GM23338 (cell line): ENCODE results near the gene OR5M10. TPM values are rescaled to one million over a fixed set of nuclear protein-coding genes. Genes with fewer than 3 reads are reported as not detected.

ENCODE experiments used
- ATAC-seq: fragments of 200-7000 bp; cut with Tn5 transposase; 3 replicates; pipeline ENCODE4 v1.9.1; 2020
- DNase-seq: peaks from one replicate; pipeline ENCODE4 v3.0.0-alpha.2; 2015; ENCODE audit warnings: low spot score
- H2AFZ ChIP-seq: fragments of 200-600 bp; sonication (generic); 2 replicates; pipeline ENCODE4 v1.8.0; 2016; ENCODE audit warnings: antibody characterized with exemption, mild to moderate bottlenecking, moderate library complexity
- H3F3A ChIP-seq: fragments of 200-600 bp; sonication (generic); replicated peaks from 2 replicates; pipeline ENCODE4 v1.8.0; 2017; ENCODE audit warnings: antibody characterized with exemption, mixed run types, low read depth
- H3K27ac ChIP-seq: fragments of 200-600 bp; sonication (generic); 2 replicates; pipeline ENCODE4 v1.6.1; 2016; ENCODE audit warnings: low read depth
- H3K27me3 ChIP-seq: fragments of 200-600 bp; sonication (generic); 2 replicates; pipeline ENCODE4 v1.8.0; 2016; ENCODE audit warnings: mild to moderate bottlenecking, mixed run types, moderate library complexity; ENCODE audit not compliant: insufficient read depth
- H3K36me3 ChIP-seq: fragments of 200-600 bp; sonication (generic); 2 replicates; pipeline ENCODE4 v1.8.0; 2016; ENCODE audit warnings: mild to moderate bottlenecking; ENCODE audit not compliant: insufficient read depth
- H3K4me1 ChIP-seq: fragments of 200-600 bp; sonication (generic); 2 replicates; pipeline ENCODE4 v1.8.0; 2016; ENCODE audit warnings: mild to moderate bottlenecking, moderate library complexity; ENCODE audit not compliant: insufficient read depth
- H3K4me2 ChIP-seq: fragments of 200-600 bp; sonication (generic); 2 replicates; pipeline ENCODE4 v1.7.1; 2017; ENCODE audit warnings: mixed run types
- H3K4me3 ChIP-seq: fragments of 200-600 bp; sonication (generic); 2 replicates; pipeline ENCODE4 v1.6.1; 2016; ENCODE audit warnings: mixed run types
- H3K79me2 ChIP-seq: fragments of 200-600 bp; sonication (generic); replicated peaks from 2 replicates; pipeline ENCODE4 v1.8.0; 2017; ENCODE audit warnings: mild to moderate bottlenecking; ENCODE audit not compliant: insufficient read depth
- H3K9me2 ChIP-seq: fragments of 200-600 bp; sonication (generic); 2 replicates; pipeline ENCODE4 v1.8.0; 2017; ENCODE audit not compliant: insufficient read depth
- H4K20me1 ChIP-seq: fragments of 200-600 bp; sonication (generic); replicated peaks from 2 replicates; pipeline ENCODE4 v1.8.0; 2017; ENCODE audit warnings: mild to moderate bottlenecking; ENCODE audit not compliant: insufficient read depth
- H3K27ac Mint-ChIP-seq: 2 replicates; pipeline ENCODE4 v1.8.0; 2020; ENCODE audit warnings: inconsistent platforms, mild to moderate bottlenecking, moderate library complexity, mixed read lengths
- H3K27me3 Mint-ChIP-seq: 3 replicates; pipeline ENCODE4 v1.8.0; 2022; ENCODE audit warnings: low read depth, mild to moderate bottlenecking, moderate library complexity, mixed read lengths, inconsistent platforms; ENCODE audit not compliant: insufficient read depth, poor library complexity
- H3K36me3 Mint-ChIP-seq: 3 replicates; pipeline ENCODE4 v1.8.0; 2021; ENCODE audit warnings: low read depth, mild to moderate bottlenecking, inconsistent platforms, moderate library complexity, mixed read lengths
- H3K4me1 Mint-ChIP-seq: 3 replicates; pipeline ENCODE4 v1.8.0; 2020; ENCODE audit warnings: mild to moderate bottlenecking, inconsistent platforms, mixed read lengths
- H3K4me3 Mint-ChIP-seq: 3 replicates; pipeline ENCODE4 v1.8.0; 2021; ENCODE audit warnings: moderate library complexity, mild to moderate bottlenecking, inconsistent platforms, mixed read lengths
- H3K9me3 Mint-ChIP-seq: 3 replicates; pipeline ENCODE4 v1.8.0; 2020; ENCODE audit warnings: moderate library complexity, mild to moderate bottlenecking, inconsistent platforms, mixed read lengths
- CREB1 ChIP-seq: fragments of 250-450 bp; sonication (Bioruptor Pico); IDR thresholded peaks from 2 replicates; pipeline ENCODE4 v1.5.0; 2020; ENCODE audit warnings: low read depth, mild to moderate bottlenecking, moderate library complexity
- CTCF ChIP-seq, 2 experiments: fragments of 200-600 bp in 1 of 2; sonication (generic) in 1 of 2; conservative IDR thresholded peaks; 2 replicates each; pipeline versions ENCODE4 v1.5.1 to v1.6.1; 2016 to 2017; ENCODE audit warnings: antibody characterized with exemption in 2 of 2, low read depth in 2 of 2, mild to moderate bottlenecking in 2 of 2, moderate library complexity in 1 of 2
- ETS1 ChIP-seq: IDR thresholded peaks from 2 replicates; pipeline ENCODE4 v1.6.1; 2016; ENCODE audit warnings: antibody characterized with exemption
- EZH2 ChIP-seq: fragments of 200-600 bp; sonication (generic); IDR thresholded peaks from one replicate; pipeline ENCODE4 v1.8.0; 2017; ENCODE audit warnings: antibody characterized with exemption, mild to moderate bottlenecking, low read depth; ENCODE audit not compliant: unreplicated experiment
- EZH2phosphoT487 ChIP-seq: fragments of 200-600 bp; sonication (generic); IDR thresholded peaks from one replicate; pipeline ENCODE4 v1.8.1; 2018; ENCODE audit warnings: antibody characterized with exemption; ENCODE audit not compliant: unreplicated experiment
- JUNB ChIP-seq: IDR thresholded peaks from one replicate; pipeline ENCODE4 v1.6.1; 2016; ENCODE audit warnings: antibody characterized with exemption; ENCODE audit not compliant: unreplicated experiment
- NANOG ChIP-seq: IDR thresholded peaks from 2 replicates; pipeline ENCODE4 v1.6.1; 2016; ENCODE audit warnings: antibody characterized with exemption, borderline replicate concordance
- POLR2AphosphoS5 ChIP-seq: IDR thresholded peaks from 2 replicates; pipeline ENCODE4 v1.6.1; 2016; ENCODE audit warnings: antibody characterized with exemption, low read depth
- REST ChIP-seq: IDR thresholded peaks from one replicate; pipeline ENCODE4 v1.6.1; 2018; ENCODE audit warnings: antibody characterized with exemption; ENCODE audit not compliant: unreplicated experiment
- STAT1 ChIP-seq: IDR thresholded peaks from one replicate; pipeline ENCODE4 v1.6.1; 2016; ENCODE audit warnings: antibody characterized with exemption; ENCODE audit not compliant: unreplicated experiment
- ZNF114 ChIP-seq: fragments of 250-450 bp; sonication (Bioruptor Pico); IDR thresholded peaks from 2 replicates; pipeline ENCODE4 v1.5.0; 2020; ENCODE audit warnings: mild to moderate bottlenecking, moderate library complexity
- ZNF331 ChIP-seq: fragments of 250-450 bp; sonication (Bioruptor Pico); IDR thresholded peaks from 2 replicates; pipeline ENCODE4 v1.5.0; 2020; ENCODE audit warnings: low read depth, mild to moderate bottlenecking, moderate library complexity
- ZNF462 ChIP-seq: fragments of 250-450 bp; sonication (Bioruptor Pico); IDR thresholded peaks from 2 replicates; pipeline ENCODE4 v1.5.0; 2020; ENCODE audit warnings: mild to moderate bottlenecking, moderate library complexity
- long read RNA-seq: library from polyadenylated mRNA; unstranded; transcript quantifications from one replicate; pipeline ENCODE4 v2.0.0, GENCODE V29; 2020; ENCODE audit not compliant: unreplicated experiment
- polyA plus RNA-seq: library from polyadenylated mRNA; unstranded; fragments of >200 nt; fragmentation: Nextera tagmentation; extraction: Ambion mirVana; gene quantifications from 2 replicates; pipeline ENCODE4 v1.2.1, GENCODE V29; 2016
- total RNA-seq: library from RNA; depleted of rRNA; stranded (reverse); fragments of >200 nt; shearing (Covaris generic); gene quantifications from 2 replicates; pipeline ENCODE4 v1.2.3, GENCODE V29; 2014; rRNA removed

The OR5M10 gene
- total RNA-seq (not detected in 2 replicates), polyA plus RNA-seq (not detected in 2 replicates)
- long read RNA-seq: 0 reads

GRCh38 chr11:56577621-56578020, at the start of gene OR5M10:
TSS of gene OR5M10 (minus strand) at chr11:56577721. CDS start at chr11:56577721, 0 bp downstream.
- H3K4me3 Mint-ChIP-seq: no peak within 1 kb of the TSS
- Histone ChIP-seq H3K27ac (no peak within 1 kb of the TSS), H3K9me2 (no peaks in the 10 kb centered on the region), H2AFZ (no peak within 1 kb of the TSS), H4K20me1 (no peaks in the 10 kb centered on the region), H3K4me1 (no peaks in the 10 kb centered on the region), H3K79me2 (no peaks in the 10 kb centered on the region), H3K4me2 (no peak within 1 kb of the TSS), H3K4me3 (no peak within 1 kb of the TSS), H3F3A (no peaks in the 10 kb centered on the region), H3K36me3 (no peaks in the 10 kb centered on the region), H3K27me3 (no peaks in the 10 kb centered on the region)
- no peaks in the 10 kb centered on the region for H3K36me3 Mint-ChIP-seq
- H3K27me3 Mint-ChIP-seq: no peaks in the 10 kb centered on the region
- H3K4me1 Mint-ChIP-seq: no peaks in the 10 kb centered on the region
- DNase-seq (no peak), ATAC-seq (no peak)
- TF ChIP-seq JUNB (no peak), ETS1 (no peak), ZNF462 (CRISPR knock-in tag) (no peak), EZH2phosphoT487 (no peak), EZH2 (no peak), POLR2AphosphoS5 (no peak), ZNF331 (CRISPR knock-in tag) (no peak), STAT1 (no peak), CREB1 (CRISPR knock-in tag) (no peak), NANOG (no peak), CTCF (conservative IDR thresholded peaks at IDR 0.05; ENCODE audit: low read depth in 2 of 2) (no peak), ZNF114 (CRISPR knock-in tag) (no peak), REST (no peak)
- H3K27ac Mint-ChIP-seq: no peak within 1 kb of the TSS
- H3K9me3 Mint-ChIP-seq: no peaks in the 10 kb centered on the region
